Measurements from ENCODE around the gene SCML1.

SCML1 gene

DNA sequence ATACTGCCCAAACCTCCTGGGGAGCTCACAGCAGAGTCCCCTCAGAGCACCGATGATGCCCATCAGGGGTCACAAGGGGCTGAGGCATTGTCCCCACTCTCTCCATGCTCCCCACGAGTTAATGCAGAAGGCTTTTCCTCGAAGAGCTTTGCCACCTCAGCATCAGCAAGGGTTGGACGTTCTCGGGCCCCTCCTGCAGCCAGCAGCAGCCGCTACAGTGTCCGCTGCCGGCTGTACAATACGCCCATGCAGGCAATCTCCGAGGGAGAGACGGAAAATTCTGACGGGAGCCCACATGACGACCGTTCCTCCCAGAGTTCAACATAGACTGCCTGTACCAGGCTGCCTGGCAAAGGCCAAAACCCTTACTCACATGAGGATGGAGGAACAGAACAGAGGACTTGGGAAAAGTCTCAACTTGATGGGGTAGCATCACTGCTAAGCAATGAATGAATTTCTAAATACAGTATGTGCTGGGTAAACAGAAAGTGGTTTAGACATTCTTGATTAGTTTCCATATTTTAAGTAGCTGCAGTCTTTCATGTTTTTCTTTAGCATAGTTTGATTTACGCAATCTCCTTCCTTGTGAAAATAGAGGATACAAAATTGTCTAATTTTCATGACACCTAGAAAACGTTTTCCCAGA lies 5.0 kb upstream of the SCML1 start:
- TF ChIP-seq, protein P1, sequence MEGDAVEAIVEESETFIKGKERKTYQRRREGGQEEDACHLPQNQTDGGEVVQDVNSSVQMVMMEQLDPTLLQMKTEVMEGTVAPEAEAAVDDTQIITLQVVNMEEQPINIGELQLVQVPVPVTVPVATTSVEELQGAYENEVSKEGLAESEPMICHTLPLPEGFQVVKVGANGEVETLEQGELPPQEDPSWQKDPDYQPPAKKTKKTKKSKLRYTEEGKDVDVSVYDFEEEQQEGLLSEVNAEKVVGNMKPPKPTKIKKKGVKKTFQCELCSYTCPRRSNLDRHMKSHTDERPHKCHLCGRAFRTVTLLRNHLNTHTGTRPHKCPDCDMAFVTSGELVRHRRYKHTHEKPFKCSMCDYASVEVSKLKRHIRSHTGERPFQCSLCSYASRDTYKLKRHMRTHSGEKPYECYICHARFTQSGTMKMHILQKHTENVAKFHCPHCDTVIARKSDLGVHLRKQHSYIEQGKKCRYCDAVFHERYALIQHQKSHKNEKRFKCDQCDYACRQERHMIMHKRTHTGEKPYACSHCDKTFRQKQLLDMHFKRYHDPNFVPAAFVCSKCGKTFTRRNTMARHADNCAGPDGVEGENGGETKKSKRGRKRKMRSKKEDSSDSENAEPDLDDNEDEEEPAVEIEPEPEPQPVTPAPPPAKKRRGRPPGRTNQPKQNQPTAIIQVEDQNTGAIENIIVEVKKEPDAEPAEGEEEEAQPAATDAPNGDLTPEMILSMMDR (IDR thresholded peaks at IDR 0.05; ENCODE audit: low read length), result no peak
- TF ChIP-seq EZH2phosphoT487 (IDR thresholded peaks at IDR 0.05; ENCODE audit: low read length), result no peak
- no peak for TF ChIP-seq EZH2 (optimal IDR thresholded peaks at IDR 0.05; ENCODE audit: low read depth, low read length)

DNA sequence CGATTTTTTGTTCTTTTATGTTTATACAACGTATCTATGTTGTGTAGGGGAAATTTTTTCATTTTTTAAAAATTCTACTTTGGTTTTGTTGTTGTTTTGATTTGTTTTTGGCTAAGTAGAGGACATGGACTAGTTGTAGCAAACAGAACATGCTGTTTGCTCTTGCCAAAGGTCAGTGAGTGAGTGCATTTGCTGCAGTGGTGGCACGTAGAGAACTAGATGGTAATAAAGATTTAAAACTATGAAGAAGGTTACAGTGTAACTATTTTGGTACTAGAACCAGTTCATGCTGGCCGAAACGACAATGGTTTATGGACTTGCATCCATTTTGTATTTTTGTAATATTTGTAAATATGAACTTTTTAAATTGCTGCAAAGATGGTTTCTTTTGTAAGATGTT lies 1.9 kb upstream of the SCML1 start:
- Histone ChIP-seq H3K9me3 (replicated peaks; ENCODE audit: insufficient read depth, low read length) (no peaks in the 10 kb centered on the region), H3K4me2 (ENCODE audit: low read depth, low read length) (no peak overlapping the region), H3K9me2 (replicated peaks; ENCODE audit: insufficient read depth, low read length) (no peaks in the 10 kb centered on the region), H3K9ac (ENCODE audit: low read length) (no peak overlapping the region), H3K27ac (ENCODE audit: low read length) (no peak overlapping the region), H2AFZ (ENCODE audit: low read length) (no peak overlapping the region), H3F3A (ENCODE audit: insufficient read depth, low read length) (0 out of 2 replicates have a peak, but pooled peaks cover 2% of the 10 kb centered on the region), H4K20me1 (ENCODE audit: insufficient read depth, low read length) (no peaks in the 10 kb centered on the region), H3K4me1 (ENCODE audit: low read length) (no peaks in the 10 kb centered on the region), H3K27me3 (replicated peaks; ENCODE audit: insufficient read depth, low read length) (no peaks in the 10 kb centered on the region), H3K4me3 (ENCODE audit: low read length) (no peak overlapping the region), H3K36me3 (replicated peaks; ENCODE audit: insufficient read depth, low read length) (no peaks in the 10 kb centered on the region), H3K79me2 (ENCODE audit: low read length) (peaks cover 18% of the 10 kb centered on the region)
- TF ChIP-seq EZH2 (optimal IDR thresholded peaks at IDR 0.05; ENCODE audit: low read depth, low read length) (no peak), EZH2phosphoT487 (IDR thresholded peaks at IDR 0.05; ENCODE audit: low read length) (no peak)
- TF ChIP-seq, protein P1 (IDR thresholded peaks at IDR 0.05; ENCODE audit: low read length), result no peak
- no peak for DNase-seq

More for the DNA sequence above, 5.0 kb upstream of the SCML1 start:
- Histone ChIP-seq H3K4me1 (ENCODE audit: low read length) (no peaks in the 10 kb centered on the region), H4K20me1 (ENCODE audit: insufficient read depth, low read length) (no peaks in the 10 kb centered on the region), H3K4me2 (ENCODE audit: low read depth, low read length) (no peak overlapping the region), H3F3A (ENCODE audit: insufficient read depth, low read length) (no peaks in the 10 kb centered on the region), H3K9me3 (replicated peaks; ENCODE audit: insufficient read depth, low read length) (no peaks in the 10 kb centered on the region), H3K9me2 (replicated peaks; ENCODE audit: insufficient read depth, low read length) (no peaks in the 10 kb centered on the region), H3K27ac (ENCODE audit: low read length) (no peak overlapping the region), H3K4me3 (ENCODE audit: low read length) (no peak overlapping the region), H3K79me2 (ENCODE audit: low read length) (no peaks in the 10 kb centered on the region), H3K27me3 (replicated peaks; ENCODE audit: insufficient read depth, low read length) (no peaks in the 10 kb centered on the region), H3K9ac (ENCODE audit: low read length) (no peak overlapping the region), H2AFZ (ENCODE audit: low read length) (no peak overlapping the region), H3K36me3 (replicated peaks; ENCODE audit: insufficient read depth, low read length) (no peaks in the 10 kb centered on the region)
- DNase-seq, result no peak

DNA sequence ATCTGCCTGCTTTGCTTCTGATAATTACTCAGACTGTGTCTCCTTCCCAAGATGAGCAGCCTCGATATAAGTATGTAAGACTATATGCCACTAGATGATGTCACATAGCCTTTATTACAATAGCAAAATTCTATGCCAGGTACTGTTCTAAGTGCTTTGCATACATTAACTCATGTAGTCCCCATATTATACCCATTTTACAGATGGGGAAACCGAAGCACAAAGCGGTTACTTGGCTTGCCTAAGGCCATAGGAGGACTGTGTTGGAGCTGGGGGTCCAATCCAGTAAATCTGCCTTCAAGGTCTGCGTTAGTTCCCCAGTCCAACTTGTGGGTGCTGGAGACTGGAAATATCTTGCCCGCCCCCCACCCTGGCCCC lies 826 bp upstream of the SCML1 start:
- 0 out of 2 replicates have a peak, but pooled peaks cover 2% of the 10 kb centered on the region for H3F3A ChIP-seq (ENCODE audit: insufficient read depth, low read length)
- H3K9me3 ChIP-seq (replicated peaks; ENCODE audit: insufficient read depth, low read length), result no peaks in the 10 kb centered on the region
- peak overlapping the region; percentile 72 for H3K27ac ChIP-seq (ENCODE audit: low read length)
- peak overlapping the region; percentile 56 for H3K9ac ChIP-seq (ENCODE audit: low read length)
- peak overlapping the region; percentile 65 for H3K4me3 ChIP-seq (ENCODE audit: low read length)
- TF ChIP-seq, protein P1 (IDR thresholded peaks at IDR 0.05; ENCODE audit: low read length), result no peak
- no peak for TF ChIP-seq EZH2 (optimal IDR thresholded peaks at IDR 0.05; ENCODE audit: low read depth, low read length)
- TF ChIP-seq EZH2phosphoT487 (IDR thresholded peaks at IDR 0.05; ENCODE audit: low read length), result no peak
- peak overlapping the region; percentile 72 for H2AFZ ChIP-seq (ENCODE audit: low read length)
- no peak for DNase-seq
- H3K27me3 ChIP-seq (replicated peaks; ENCODE audit: insufficient read depth, low read length), result no peaks in the 10 kb centered on the region
- H3K79me2 ChIP-seq (ENCODE audit: low read length), result peaks cover 29% of the 10 kb centered on the region
- no peaks in the 10 kb centered on the region for H3K4me1 ChIP-seq (ENCODE audit: low read length)
- no peaks in the 10 kb centered on the region for H3K36me3 ChIP-seq (replicated peaks; ENCODE audit: insufficient read depth, low read length)
- peak overlapping the region; percentile 63; the same call in 1 of the 2 replicates for H3K4me2 ChIP-seq (ENCODE audit: low read depth, low read length)
- no peaks in the 10 kb centered on the region for H4K20me1 ChIP-seq (ENCODE audit: insufficient read depth, low read length)
- no peaks in the 10 kb centered on the region for H3K9me2 ChIP-seq (replicated peaks; ENCODE audit: insufficient read depth, low read length)
